Measurements from ENCODE around the gene CPEB1.

DNA sequence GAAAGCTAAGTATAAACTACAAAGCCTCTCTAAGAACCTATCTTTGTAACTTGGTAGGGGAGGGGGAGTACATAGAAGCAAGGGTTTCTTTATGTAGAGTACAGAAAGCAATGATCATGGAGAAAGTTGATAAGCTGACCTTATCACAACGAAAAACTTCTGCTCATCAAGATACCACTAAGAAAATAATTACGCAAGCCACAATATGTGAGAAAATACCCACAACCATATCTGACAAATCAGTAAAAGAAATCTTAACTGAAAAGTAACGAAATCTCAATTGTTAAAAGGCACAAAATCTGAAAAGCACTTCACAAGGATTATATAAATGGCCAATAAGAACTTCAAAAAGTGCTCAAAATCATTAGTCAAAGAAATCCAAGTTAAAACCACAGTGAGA is 71.8 kb downstream of the CPEB1 start:
- TF ChIP-seq, protein P1, sequence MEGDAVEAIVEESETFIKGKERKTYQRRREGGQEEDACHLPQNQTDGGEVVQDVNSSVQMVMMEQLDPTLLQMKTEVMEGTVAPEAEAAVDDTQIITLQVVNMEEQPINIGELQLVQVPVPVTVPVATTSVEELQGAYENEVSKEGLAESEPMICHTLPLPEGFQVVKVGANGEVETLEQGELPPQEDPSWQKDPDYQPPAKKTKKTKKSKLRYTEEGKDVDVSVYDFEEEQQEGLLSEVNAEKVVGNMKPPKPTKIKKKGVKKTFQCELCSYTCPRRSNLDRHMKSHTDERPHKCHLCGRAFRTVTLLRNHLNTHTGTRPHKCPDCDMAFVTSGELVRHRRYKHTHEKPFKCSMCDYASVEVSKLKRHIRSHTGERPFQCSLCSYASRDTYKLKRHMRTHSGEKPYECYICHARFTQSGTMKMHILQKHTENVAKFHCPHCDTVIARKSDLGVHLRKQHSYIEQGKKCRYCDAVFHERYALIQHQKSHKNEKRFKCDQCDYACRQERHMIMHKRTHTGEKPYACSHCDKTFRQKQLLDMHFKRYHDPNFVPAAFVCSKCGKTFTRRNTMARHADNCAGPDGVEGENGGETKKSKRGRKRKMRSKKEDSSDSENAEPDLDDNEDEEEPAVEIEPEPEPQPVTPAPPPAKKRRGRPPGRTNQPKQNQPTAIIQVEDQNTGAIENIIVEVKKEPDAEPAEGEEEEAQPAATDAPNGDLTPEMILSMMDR (IDR thresholded peaks at IDR 0.05): no peak
- no peak for TF ChIP-seq POLR2A (IDR thresholded peaks at IDR 0.05)
- no peak for TF ChIP-seq EP300 (IDR thresholded peaks at IDR 0.05)

All from ovary (tissue), 3 donors.